ENCODE results near the gene ZNF814. TPM values are rescaled to one million over a fixed set of nuclear protein-coding genes. Genes with fewer than 3 reads are reported as not detected.
"Not testable (repeated sequence)": the region's sequence is repeated elsewhere in the genome, so short reads cannot be mapped to it uniquely, and the experiment has no call there.

ZNF814 gene
- total RNA-seq, 1 donor from 2014 or later = 8.7 TPM

DNA sequence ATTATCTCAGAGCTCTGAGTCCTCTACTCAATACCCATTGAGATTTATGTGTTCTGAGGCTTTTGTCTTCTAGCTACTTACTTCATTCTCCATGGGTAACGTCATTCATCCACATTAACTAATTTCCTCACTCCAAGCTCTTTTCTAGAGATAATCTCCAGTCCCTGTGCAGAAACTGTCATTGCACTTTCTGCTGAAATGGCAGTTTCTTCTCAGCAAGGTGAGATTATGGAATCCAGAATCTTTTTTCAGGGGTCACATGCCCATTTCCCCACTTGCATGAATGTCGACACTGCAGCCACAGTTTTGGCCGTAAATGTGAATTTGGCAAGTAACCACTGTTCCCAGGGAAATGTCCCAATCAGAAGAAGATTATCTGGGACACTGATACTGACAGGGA, 26.5 kb downstream of the ZNF814 start:
- not testable (repeated sequence) for DNase-seq (ENCODE audit: low read depth)

DNA sequence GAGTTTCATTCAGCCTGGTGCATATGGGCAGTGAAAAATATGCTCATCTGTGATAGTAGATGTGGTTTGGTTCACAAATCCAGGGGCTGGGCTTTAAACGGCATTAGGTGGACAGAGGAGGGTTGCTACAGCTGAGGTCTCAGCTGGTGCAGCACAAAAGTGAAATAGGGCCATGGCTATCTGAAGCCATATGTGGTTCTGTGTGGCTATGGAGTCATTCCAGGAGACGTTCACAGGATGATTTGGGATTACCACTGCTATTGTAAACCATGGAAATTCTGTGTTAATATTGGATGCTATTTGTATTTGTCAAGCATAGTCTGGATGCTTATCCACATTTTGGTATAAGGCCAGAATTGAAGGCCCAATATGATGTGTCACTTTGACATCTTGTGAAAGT, 34.7 kb downstream of the ZNF814 start:
- not testable (repeated sequence) for DNase-seq (ENCODE audit: low read depth)

DNA sequence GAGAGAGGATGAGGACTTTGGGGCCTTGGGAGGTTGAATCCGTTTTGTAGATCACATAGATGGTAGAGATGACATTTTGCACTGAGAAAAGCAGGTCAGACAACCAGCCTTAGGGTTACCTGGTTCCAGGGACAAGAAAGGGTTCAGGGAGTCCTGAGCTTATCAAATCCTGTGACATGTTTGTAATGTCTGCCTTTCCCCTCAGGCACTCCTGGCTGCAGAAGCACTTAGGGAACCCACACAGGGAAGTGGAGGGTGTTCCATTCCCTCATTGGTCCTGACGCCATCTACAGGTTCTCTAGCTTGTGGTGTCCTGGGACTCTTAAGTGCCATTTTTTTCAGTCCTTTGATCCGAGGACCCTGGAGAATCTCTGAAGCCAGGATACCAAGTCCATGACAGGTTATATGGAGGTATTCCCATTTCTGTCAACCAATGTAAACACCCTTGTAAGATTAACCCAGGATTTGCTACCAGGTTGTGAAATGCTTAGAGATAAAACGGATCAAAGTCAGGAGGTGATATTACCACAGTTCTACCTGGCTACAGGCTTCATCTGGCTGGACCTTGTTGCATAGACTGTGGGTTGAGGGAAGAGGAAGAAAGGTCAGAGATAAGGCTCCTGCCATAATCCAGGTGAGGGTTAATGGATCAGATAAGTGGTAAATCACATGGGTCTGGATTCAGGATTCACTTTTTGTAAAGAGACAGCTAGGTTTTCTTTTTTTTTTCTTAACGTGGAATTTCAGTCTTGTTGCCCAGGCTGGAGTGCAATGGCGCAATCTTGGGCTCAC, 36.8 kb downstream of the ZNF814 start:
- not testable (repeated sequence) for DNase-seq (ENCODE audit: low read depth)

DNA sequence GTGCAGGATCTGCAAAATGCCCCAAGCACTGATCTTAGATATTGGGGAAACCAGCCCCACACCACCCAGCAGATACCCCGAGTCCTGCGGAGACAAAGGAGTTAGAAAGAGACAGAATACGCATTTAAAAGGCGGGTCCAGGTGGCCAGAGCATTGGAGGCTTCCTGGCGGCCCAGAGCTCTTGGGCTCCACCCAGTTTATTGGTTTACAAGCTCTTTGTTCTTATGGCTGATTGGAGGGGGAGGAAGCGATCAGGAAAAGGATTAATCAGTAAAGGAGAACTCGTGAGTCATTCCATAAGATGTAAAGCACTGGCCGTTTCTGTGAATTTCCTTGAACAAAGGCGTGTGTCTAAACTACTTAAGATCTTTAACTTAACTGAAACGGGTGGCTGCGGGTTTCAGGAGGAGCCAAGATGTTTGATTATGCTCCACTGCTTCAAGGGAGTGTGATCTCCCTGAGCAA, 38.3 kb downstream of the ZNF814 start:
- peak; percentile 96 for DNase-seq (ENCODE audit: low read depth)

DNA sequence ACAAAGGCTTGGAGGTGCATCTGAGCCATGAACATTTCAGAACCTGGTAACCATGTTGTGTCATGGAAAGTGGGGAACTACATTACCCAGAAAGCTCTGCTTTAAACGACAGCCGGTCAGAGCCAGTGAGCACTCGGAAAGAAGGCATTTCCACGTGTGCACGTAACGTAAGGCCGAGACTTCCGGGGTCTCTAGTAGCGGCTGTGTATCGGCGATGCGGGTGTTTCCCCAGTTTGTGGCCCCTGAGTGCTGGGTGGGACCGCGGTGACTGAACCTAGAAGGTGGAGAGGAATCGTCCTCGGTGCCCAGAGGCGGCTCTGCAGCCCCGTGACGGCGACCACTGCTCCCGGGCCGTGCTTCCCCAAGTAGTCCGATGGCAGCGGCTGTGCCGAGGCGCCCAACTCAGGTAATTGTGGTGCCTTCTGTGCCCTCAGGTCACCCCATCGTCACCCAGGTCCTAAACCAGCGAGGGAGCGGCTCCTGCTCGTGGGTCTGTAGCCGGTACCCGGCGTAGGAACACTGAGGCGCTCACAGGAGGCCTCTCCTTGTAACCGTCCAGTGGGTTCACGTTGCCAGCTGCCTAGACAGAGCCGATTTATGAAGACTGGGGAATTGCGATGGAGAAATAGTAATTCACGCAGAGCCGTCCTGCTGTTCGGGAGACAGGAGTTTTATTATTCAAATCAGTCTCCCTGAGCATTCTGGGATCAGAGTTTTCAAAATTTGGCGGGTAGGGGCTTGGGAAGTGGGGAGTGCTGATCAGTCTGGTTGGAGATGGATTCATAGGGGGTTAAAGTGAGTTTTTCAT, 39.0 kb downstream of the ZNF814 start, which contains the start of gene ZNF587:
ZNF587 (plus strand) TSS at position 194 of the 808 bp plus-strand sequence; CDS start at position 374, 180 bp downstream.
- peak; percentile 84 for DNase-seq (ENCODE audit: low read depth)

DNA sequence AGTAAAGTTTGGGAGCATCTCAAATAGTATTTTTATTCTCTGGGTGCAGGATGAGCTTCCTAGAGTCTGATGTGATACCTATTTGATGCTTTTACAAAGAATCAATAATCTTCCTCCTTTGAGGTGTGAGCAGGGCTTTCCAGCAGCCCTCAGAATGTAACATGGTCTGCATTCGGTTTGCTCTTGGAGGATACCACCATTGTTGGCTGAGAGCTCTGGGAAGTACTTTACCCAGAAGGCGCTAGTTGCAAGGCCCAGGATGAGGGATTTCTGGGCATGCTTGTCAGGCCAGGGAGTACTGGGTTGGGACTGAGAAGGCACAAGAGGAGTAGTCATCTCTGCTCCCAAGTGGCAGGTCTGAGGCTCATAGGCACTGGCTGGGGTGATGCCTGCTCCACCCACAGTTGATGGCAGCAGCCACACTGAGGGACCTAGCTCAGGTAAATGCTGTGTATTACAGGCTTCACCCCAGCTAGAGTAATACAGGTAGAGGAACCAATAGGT, 39.6 kb downstream of the ZNF814 start:
- DNase-seq (ENCODE audit: low read depth) = not testable (repeated sequence)

DNA sequence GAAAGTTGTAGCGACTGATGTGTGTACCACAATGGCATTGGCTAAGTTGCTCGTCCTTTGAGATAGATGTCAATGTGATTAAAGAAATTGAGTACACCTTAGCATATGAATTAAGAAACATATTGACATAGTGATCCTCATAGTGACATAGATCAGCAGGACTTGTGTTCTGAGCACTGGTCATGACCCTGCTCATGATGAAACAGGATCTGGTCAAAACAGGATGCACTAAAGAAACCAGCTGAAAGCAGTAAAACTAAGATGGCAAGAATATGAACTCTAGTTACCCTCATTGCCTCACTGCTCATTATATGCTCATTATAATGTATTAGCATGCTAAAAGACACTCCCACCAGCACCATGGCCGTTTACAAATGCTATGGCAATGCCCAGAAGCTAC, 41.7 kb downstream of the ZNF814 start:
- not testable (repeated sequence) for DNase-seq (ENCODE audit: low read depth)

DNA sequence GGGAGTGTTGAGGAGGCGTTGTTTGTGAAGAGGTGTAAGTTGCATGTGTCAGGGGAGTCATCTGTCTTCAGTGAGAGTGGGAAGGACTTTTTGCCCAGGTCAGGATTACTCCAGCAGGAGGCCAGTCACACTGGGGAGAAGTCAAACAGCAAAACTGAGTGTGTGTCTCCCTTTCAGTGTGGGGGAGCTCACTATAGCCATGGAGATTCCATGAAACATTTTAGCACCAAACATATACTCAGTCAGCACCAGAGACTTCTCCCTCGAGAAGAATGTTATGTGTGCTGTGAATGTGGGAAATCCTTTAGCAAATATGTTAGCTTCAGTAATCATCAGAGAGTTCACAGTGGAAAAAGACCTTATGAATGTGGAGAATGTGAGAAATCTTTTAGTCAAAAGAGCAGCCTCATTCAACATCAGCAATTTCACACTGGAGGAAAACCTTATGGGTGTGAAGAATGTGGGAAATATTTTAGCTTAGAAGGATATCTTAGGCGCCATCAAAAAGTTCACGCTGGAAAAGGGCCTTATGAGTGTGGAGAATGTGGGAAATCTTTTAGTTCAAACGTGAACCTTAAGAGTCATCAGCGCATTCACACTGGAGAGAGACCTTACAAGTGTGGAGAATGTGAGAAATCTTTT, 47.6 kb downstream of the ZNF814 start:
- DNase-seq (ENCODE audit: low read depth) = no peak

DNA sequence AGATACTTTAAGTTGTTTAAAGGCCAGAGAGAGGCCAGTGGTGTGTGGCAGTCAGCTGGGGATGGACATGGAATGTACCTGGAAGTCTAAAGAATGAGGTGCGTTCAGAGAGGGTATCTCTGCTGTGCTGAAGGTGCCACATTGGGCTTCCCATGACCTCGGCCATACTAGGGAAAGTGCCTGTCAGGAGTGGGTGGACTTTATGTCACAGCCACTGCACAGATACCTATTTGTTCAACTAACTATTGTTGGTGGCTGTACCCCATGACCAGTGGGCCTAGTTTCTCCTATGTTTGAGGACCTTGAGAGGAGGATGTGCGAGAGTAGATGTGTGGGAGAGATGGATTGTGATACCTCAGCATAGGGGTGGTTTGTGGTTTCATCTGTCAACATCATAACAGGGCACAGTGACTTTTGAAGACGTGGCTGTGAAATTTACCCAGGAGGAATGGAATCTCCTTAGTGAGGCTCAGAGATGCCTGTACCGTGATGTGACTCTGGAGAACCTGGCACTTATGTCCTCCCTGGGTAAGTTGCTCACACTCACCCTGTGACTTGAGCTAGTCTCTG, 50.1 kb downstream of the ZNF814 start:
- DNase-seq (ENCODE audit: low read depth) = not testable (repeated sequence)

DNA sequence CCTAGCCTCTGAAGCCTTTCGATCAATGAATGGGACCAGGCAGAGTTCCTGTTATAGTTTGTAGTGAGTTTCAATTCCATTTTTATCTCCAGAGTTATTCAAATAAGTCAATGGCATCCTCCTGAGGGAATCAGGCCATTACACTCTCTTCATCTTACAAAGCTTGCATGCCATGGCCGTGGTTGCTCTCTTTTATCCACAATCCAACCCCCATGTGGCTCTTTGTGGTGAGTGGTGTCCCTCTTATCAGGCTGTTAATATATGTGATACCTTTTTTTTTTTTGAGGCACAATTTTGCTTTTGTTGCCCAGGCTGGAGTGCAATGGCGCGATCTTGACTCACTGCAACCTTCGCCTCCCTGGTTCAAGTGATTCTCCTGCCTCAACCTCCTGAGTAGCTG, 51.8 kb downstream of the ZNF814 start:
- not testable (repeated sequence) for DNase-seq (ENCODE audit: low read depth)

DNA sequence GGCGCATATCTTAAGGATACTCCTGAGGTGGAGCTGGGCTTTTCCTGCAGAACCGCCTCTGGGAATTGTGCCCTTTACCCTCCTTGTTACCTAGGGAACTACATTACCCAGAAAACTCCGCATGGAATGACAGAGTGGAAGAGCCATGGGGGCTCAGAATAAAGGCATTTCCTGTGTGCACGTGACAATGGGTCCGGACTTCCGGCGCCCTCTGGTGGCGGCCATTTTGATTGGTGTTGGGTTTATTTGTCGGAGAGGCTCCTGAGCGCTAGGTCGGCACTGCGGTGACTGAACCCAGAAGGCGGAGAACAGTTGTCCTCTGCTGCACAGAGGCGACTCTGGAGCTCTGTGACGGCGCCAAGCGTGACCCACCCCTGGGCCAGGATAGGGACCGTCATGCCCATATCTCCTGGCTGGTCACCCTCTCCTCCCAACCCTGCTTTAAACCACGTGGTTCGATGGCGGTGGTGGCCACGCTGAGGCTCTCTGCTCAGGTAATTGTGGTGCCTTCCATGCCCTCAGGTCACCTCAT, 58.7 kb downstream of the ZNF814 start, which contains the start of gene ZNF587B:
ZNF587B (plus strand) TSS at position 229 of the 532 bp plus-strand sequence; CDS start at position 459, 230 bp downstream.
- peak; percentile 73 for DNase-seq (ENCODE audit: low read depth)

DNA sequence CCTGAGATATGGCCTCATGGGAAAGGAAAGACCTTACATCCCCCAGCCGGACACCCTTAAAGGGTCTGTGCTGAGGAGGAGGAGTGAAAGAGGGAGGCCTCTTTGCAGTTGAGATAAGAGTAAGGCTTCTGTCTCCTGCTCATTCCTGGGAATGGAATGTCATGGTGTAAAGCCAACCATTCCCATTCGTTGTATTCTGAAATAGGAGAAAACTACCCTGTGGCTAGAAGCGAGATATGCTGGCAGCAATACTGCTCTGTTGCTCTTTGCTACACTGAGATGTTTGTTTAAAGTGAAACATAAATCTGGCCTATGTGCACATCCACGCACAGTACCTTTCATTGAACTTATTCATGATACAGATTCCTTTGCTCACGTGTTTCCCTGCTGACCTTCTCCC, 59.5 kb downstream of the ZNF814 start:
- no peak for DNase-seq (ENCODE audit: low read depth)

DNA sequence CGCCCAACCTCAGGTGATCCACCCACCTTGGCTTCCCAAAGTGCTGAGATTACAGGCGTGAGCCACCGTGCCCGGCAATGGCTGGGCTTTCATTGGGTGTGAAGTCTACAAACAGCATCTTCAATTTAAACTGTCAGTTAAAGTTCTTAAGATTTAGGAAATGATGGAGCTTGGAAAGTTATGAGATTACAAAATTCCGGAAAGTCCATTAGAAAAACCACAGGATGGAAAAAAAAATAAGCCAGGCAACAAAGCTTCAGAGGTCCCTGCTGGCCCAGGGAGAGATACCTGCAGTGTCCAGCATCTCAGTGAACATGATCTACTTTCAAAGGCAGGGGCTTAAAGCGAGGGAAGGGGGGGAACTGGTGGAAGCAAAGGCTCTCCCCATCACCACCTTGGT, 63.3 kb downstream of the ZNF814 start:
- DNase-seq (ENCODE audit: low read depth) = no peak

DNA sequence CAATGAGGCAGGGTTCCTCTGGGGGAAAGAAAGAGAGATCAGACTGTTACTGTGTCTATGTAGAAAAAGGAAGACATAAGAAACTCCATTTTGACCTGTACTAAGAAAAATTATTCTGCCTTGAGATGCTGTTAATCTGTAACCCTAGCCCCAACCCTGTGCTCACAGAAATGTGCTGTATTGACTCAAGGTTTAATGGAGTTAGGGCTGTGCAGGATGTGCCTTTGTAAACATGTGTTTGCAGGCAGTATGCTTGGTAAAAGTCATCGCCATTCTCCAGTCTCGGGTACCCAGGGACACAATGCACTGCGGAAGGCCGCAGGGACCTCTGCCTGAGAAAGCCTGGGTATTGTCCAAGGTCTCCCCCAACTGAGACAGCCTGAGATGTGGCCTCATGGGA, 65.2 kb downstream of the ZNF814 start:
- DNase-seq (ENCODE audit: low read depth) = not testable (repeated sequence)

DNA sequence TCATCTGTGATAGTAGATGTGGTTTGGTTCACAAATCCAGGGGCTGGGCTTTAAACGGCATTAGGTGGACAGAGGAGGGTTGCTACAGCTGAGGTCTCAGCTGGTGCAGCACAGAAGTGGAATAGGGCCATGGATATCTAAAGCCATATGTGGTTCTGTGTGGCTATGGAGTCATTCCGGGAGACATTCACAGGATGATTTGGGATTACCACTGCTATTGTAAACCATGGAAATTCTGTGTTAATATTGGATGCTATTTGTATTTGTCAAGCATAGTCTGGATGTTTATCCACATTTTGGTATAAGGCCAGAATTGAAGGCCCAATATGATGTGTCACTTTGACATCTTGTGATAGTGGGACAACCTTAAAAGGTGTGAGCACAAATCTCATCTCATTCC, 65.7 kb downstream of the ZNF814 start:
- not testable (repeated sequence) for DNase-seq (ENCODE audit: low read depth)

DNA sequence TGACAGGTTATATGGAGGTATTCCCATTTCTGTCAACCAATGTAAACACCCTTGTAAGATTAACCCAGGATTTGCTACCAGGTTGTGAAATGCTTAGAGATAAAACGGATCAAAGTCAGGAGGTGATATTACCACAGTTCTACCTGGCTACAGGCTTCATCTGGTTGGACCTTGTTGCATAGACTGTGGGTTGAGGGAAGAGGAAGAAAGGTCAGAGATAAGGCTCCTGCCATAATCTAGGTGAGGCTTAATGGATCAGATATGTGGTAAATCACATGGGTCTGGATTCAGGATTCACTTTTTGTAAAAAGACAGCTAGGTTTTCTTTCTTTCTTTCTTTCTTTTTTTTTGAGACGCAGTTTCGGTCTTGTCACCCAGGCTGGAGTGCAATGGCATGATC, 67.3 kb downstream of the ZNF814 start:
- not testable (repeated sequence) for DNase-seq (ENCODE audit: low read depth)

DNA sequence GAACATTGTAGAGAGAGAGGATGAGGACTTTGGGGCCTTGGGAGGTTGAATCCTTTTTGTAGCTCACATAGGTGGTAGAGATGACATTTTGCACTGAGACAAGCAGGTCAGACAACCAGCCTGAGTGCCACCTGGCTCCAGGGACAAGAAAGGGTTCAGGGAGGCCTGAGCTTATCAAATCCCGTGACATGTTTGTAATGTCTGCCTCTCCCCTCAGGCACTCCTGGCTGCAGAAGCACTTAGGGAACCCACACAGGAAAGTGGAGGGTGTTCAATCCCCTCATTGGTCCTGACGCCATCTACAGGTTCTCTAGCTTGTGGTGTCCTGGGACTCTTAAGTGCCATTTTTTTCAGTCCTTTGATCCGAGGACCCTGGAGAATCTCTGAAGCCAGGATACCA, 67.7 kb downstream of the ZNF814 start:
- DNase-seq (ENCODE audit: low read depth) = not testable (repeated sequence)

DNA sequence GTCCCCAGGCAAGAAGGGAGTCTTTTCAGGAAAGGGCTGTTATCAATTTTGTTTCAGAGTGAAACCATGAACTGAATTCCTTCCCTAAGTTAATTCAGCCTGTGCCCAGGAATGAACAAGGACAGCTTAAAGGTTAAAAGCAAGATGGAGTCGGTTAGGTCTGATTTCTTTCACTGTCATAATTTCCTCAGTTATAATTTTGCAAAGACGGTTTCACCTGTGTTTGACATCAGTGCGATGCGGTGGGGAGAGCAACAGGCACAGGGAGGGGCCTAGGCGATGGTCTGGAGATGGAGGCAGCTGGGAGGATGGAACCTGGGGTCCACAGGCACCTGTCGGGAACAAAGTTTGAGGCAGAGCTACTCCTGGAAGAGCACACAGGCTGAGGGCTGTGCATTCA, 68.2 kb downstream of the ZNF814 start:
- DNase-seq (ENCODE audit: low read depth) = no peak

DNA sequence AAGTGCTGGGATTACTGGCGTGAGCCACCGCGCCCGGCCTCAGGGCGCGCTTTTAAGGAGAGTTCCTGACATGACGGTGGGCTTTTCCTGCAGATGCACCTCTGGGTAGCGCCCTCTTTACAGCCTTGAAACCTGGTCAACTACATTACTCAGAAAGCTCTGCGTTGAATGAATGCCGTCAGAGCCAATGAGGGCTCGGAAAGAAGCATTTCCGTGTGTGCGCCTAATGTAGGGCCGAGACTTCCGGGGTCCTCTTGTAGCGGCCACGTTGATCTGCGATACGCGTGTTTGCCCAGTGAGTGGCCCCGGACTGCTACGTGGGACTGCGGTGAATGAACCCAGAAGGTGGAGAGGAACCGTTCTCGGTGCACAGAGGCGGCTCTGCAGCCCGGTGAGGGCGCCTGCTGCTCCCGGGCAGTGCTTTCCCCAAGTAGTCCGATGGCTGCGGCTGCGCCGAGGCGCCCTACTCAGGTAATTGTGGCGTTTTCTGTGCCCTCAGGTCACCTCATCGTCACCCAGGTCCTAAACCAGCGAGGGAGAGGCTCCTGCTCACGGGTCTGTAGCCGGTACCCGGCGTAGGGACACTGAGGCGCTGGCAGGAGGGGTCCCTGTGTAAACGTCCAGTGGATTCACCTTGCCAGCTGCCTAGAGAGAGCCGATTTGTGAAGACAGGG, 69.2 kb downstream of the ZNF814 start:
- DNase-seq (ENCODE audit: low read depth) = peak; percentile 95

DNA sequence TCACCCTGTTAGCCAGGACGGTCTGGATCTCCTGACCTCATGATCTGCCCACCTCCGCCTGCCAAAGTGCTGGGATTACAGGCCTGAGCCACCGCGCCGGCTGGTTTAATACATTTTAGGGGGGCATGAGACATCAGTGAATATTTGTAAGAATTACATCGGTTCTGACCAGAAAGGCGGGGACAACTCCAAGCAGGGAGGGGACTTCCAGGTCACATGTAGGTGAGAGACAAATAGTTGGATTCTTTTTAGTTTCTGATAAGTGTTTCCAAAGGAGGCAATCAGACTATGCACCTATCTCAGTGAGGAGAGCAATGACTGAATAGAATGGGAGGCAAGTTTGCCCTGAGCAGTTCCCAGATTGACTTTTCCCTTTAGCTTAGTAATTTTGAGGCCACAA, 70.5 kb downstream of the ZNF814 start:
- no peak for DNase-seq (ENCODE audit: low read depth)

DNA sequence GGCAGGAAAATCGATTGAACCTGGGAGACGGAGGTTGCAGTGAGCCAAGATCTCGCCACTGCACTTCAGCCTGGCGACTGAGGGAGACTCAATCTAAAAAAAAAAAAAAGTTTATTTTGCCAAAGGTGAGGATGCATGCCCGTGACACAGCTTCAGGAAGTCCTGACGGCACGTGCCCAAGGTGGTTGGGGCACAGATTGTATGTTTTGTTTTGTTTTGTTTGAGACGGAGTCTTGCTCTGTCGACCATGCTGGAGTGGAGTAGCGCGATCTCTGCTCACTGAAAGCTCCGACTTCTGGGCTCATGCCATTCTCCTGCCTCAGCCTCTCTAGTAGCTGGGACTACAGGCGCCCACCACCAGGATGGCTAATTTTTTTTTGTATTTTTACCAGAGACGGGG, 70.9 kb downstream of the ZNF814 start:
- DNase-seq (ENCODE audit: low read depth) = no peak
